Bronchus fibroblast of lung (primary cell): ENCODE results near the gene REEP3. TPM values are rescaled to one million over a fixed set of nuclear protein-coding genes. Genes with fewer than 3 reads are reported as not detected.

Experiments
- total RNA-seq: library from RNA; depleted of rRNA; stranded (reverse); fragments of >200 nt; gene quantifications from 2 replicates; pipeline ENCODE4 v1.2.3, GENCODE V29; 2015

REEP3 gene
- 32.3 and 40.3 TPM in 2 replicates for total RNA-seq

DNA sequence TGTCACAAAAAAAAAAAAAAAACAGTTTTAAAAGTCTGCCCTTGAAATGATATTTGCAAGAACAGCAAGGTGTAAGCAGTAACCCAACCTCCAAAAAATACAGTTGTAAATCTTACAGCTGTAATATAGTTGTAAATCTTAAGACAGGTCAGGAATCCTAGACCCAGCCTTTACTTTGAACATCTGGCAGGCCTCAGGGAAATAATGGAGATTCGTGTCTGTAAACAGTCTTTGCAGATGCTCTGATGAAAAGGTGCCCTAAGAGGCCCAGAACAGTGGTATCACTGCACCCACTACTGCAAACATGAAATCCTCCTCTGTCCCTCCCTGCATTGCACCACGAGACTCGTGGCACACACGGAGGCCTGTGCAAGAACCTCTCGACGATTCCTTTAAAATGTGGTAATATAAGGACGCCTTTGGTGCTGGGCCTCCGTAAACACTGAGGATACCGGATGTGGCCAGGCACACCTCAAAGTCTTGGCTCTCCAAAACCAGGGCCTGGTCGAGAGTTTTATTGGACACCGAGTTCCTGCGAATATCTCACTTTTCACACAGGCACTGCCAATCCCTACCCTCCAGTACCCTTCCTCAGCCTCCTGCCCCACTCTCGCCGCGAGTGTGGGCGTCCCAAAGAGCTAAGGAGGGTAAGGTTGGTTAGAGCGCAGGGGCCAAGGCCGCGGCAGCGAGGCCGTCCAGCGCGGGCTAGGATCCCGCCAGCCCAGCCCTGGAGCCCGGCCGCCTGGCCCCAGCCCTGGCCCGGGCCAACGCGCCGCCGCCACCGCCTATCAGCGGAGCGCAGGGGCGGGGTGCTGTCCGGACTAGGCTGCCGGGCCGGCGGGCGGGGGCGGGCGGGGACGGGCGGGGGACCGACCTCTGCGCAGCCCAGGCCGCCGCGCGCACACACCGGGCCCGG, at the start of gene REEP3:
Gene REEP3, plus strand, starts transcription at position 902 of the 916 bp plus-strand sequence. CDS start 145 bp downstream, outside the sequence.

Other genes with a start within 250 kb of the REEP3 start
- gene JMJD1C, start 55.4 kb upstream of the REEP3 start, total RNA-seq, result 24.1 and 34.3 TPM in 2 replicates